GM18511 (cell line): Measurements from ENCODE around the gene GSTK1.
A peak's percentile ranks its signal among the peaks of the same experiment; 100 is the strongest.
"Not testable (repeated sequence)": the region's sequence is repeated elsewhere in the genome, so short reads cannot be mapped to it uniquely, and the experiment has no call there.

ENCODE experiments used
- ATAC-seq: cut with Tn5 transposase; IDR thresholded peaks from one replicate; pipeline ENCODE4 v1.9.1; 2021; ENCODE audit warnings: mild to moderate bottlenecking, moderate library complexity; ENCODE audit not compliant: unreplicated experiment

GSTK1 gene

DNA sequence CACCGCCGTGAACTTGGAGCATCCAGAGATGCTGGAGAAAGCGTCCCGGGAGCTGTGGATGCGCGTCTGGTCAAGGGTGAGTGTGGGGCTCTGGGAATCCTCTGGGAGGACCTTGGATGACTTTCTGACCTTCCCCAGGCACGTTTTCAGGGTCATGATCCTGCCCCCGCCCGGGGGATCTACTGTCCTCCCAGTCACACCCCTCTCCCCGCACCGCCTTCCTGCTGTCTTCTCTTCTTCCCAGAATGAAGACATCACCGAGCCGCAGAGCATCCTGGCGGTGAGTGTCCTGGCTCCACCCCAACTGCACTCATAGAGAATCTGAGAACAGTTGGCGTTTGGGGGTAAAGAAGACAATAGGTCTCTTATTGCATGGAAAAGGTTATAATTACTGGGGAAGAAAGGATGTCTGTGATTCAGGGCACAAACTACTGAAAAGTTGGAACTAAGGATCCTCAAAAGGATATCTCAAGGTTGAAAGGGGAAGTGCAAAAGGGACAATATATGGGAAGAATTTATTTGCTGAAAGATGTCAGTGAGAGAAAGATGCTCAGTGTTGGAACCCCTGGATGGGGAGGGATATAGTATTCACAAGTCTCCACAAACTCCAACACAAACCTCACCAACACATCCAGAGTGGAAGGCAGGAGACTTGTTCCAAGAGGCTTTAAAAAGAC is 1.9 kb downstream of the GSTK1 start:
- no peak for ATAC-seq

DNA sequence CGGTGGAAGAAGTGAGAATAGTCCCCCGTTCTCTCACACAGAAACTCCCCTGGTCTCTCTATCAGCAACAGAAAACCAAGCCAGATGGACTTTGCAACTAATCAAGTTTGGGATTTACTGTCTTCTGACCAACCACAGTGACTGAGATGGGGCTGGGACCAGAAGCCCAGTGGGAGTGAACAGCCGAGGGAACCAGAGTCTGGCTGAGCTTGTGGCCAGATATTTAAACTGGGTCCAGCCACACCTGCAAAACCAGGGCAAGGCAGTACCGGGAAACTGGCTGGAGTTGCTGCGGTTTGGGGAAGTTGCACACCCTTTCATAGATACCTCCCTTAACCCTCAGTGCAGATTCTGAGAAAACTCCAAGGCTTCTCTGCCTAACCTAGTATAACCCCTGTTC is 6.0 kb downstream of the GSTK1 start:
- no peak for ATAC-seq

DNA sequence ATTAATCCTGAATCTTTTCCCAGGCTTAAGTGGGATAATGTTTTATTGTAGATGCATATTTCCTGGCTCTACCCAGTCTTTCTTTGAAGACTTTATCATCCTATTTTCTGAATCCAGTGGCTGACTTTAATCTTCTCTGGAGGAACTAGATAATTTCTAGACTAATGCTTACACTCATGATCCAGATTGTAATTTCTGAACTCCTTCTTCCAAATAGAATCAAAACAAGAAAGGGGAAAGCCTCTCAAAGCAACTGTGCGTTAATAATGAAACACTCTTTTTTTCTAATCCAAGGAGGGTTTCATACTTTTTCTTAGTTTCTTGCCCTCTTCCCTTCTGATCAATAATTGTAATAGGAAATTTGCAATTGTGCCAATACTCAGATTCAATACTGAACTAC is 8.0 kb downstream of the GSTK1 start:
- no peak for ATAC-seq

DNA sequence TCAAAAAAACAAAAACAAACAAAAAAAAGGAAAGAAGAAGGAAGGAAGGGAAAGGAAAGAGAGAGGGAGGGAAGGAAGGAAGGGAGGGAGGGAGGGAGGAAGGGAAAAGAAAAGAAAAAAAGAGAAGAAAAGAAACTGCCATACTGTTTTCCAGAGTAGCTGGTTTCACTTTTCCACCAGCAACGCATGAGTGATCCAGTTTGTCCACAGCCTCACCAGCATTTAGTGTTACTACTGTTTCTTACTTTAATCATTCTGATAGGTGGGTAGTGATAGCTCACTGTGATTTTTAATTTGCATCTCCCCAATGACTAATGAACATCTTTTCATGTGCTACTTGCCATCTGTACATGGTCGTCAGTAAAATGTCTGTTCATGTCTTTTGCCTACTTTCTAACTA is 9.6 kb downstream of the GSTK1 start:
- ATAC-seq: no peak

DNA sequence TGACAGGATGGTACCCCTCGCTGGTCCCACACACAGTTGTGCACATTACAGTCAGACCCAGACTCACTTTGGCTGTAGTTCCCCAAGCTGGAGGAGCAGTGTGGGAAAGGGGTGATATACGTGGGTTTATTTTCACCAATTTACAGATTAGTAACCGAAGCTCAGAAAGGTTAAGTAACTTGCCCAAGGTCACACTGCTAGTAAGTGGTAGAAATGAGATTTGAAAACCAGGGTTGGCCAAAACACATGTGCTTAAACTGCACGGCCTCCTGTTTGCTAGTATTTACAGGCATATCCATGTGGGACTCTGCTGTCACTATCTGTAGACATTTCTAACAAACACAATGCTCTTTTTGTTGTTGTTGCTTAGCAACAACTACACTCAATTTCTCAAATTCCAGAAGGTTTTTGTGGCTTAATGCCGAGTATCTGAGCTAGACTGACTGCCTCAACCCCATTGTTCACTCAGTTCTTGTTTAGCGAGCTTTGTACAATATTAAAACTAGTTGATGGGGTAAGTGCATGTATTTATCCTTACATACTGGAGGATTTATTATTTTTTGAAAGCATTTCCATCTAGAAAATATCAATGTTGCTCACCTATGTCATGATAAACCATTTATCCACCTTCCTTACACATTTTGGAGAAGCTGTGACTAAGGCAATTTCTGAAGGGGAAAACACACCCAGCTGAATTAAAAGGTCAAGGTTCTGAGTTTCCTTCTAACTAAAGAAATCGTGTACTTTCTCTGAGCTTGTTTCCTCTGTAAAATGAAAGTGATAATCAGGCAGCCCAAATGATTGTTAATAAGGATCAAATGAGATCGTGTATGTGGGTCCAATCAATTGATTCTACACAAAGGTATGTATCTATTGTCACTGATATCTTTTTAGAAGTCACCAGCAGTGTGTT is 16.2 kb downstream of the GSTK1 start:
- peak; percentile 44 for ATAC-seq

DNA sequence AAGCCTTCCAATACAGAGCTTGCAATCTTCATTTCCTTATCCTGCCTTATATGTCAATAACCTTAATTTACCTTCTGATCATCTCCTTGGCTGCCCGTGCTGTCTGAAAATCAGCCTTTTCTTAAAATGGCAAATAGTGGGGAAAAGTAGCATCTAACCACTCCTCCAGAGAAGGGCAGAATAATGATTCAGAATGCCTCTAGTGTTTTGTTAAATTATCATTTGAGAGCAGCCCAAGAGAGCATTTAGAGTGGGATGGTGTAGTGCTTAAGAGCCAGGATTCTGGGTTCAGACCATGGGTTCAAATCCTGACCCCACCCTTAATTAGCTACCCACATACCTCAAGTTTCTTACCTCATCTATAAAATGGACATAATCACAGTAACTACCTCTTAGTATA is 16.9 kb downstream of the GSTK1 start:
- peak; percentile 21 for ATAC-seq

DNA sequence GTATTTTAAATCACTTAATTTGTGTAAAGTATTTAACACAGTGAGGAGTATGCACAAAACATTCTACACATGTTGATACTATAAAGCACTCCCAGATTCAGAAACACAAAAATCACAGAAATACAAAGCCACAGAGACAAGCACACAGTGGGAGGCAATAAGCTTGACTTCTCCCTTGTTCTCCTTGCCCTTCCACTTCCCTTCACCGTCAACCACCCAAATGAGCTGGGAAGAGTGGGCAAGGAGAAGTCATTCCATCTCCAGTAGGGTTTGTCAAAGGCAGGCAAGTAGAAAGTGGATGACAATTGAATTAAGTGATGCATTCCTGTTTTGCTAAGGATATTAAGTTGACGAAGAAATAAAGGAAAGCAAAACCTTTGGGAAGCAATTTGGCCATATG is 17.3 kb downstream of the GSTK1 start:
- no peak for ATAC-seq

DNA sequence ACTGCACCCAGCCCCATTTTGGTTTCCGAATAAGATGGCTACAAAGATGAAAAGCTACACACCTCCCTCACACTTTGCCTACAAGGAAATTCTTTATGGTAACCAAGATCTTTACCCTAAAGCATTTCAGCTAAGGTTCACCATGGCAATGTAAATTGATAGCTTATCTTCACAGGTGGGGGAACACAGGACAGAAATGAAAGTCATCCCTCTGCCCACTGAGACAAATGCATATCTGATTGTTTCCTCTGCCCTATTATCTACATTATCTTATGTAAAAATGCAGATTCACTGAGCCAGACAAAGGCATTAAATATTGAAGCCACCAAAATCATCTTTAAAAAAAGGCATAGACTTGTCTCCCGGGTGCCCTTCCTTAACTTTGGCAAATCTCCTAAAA is 18.3 kb downstream of the GSTK1 start:
- no peak for ATAC-seq

DNA sequence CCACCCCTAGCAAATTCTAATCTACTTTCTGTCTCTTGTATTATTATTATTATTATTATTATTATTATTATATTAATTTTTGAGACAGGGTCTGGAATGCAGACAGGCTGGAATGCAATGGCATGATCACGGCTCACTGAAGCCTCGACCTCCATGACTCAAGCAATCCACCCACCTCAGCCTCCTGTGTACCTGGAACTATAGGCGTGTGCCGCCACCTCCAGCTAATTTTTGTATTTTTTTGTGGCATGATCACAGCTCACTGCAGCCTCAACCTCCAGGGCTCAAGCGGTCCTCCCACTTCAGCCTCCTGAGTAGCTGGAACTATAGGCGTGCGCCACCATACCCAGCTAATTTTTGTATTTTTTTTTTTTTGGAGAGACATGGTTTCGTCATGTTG is 18.9 kb downstream of the GSTK1 start:
- no peak for ATAC-seq

DNA sequence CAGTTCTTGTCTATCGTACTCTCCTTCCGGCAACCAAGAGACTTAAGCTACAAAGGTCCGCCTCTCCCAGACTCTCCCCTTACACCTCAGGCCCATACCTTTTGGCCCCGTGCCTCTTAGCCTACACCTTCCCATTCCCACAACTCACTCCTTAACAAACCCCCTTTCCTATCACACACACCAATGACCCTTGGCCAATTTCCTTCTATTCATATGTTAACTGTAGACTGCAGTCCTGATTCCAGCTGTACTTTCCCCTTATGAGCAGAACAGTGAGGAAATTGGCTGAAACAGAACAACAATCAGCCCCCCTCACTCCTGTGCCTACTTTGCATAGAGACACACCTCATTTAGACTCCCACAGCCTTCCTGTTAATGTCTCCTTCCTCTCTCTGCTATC is 20.1 kb downstream of the GSTK1 start:
- no peak for ATAC-seq

DNA sequence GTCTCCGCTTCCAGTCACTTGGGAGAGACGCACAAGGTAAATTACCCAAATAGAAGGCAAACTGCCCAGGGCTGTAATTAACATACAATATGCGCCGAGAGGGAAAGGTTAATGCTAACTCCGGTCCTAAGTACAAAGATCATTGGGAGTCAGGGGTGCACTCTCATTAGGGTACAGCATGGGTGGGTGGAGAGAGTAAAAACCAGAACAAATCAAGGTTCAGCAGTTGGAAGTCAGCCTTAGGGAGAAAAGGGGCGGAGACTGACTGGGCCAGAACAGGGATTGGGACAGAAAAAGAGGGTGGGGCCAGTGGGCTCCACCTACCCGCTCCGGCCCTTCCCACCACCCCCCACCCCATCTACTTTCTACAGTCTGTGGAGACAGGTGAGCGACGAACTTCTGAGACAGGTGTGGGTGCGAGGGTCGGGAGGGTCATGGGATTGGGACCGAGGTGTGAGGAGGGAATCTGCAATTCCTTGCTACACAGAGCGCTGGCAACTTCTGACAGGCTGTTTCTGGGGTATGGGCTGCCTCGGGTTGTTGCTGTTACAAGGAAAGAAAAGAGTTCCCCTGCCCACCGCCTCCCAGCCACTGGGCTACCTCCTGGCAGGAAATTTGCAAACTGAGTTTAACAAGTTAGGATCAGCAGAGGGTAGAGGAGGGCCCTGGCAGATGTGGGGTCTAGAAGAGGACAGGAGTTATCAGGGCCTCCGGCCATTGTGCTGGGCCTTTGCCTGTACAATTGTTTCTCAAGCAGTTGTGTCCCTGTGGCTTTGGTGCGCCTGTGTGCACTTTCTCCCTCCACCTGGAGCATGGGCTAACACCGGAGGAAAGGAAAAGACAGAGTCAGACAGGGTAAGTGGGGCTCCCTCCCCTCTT is 21.6 kb downstream of the GSTK1 start, which contains the start of gene TMEM139:
Gene TMEM139 (plus strand): TSS at position 368 of the 879 bp plus-strand sequence. CDS start 1,000 bp downstream, outside the sequence.
- no peak for ATAC-seq

DNA sequence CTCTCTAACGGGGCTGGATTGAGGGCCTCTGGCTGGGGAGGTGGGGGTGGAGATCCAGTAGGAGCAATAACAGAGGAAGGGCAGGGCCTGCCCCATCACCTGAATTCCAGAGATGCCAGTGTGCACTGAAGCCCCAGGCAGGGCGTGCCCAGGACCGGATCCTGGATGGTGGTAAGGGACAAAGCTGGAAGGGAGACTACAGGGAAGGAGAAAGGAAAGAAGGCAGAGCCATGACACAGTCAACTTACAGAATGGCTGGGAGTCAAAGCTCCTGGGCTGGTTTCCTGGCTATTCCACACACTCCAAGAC is 22.2 kb downstream of the GSTK1 start:
- no peak for ATAC-seq

DNA sequence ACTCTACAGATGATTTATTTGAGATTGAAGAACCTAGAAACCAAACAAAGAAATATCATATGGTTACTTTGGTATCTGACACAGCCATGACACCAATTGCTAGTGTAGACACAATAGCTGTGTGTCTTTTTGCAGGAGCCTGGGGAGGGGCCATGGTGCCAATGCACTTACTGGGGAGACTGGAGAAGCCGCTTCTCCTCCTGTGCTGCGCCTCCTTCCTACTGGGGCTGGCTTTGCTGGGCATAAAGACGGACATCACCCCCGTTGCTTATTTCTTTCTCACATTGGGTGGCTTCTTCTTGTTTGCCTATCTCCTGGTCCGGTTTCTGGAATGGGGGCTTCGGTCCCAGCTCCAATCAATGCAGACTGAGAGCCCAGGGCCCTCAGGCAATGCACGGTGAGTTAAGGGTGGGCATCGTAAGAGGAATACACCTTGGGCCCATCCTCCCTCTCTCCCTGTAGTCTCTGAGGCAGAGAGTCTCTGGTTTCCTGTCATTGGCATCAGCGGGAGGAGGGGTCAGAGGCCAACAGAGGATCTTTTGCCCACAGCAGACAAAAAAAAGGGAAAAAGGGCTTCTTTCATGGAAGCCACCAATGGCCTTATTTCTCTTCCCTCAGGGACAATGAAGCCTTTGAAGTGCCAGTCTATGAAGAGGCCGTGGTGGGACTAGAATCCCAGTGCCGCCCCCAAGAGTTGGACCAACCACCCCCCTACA is 22.7 kb downstream of the GSTK1 start:
- no peak for ATAC-seq

DNA sequence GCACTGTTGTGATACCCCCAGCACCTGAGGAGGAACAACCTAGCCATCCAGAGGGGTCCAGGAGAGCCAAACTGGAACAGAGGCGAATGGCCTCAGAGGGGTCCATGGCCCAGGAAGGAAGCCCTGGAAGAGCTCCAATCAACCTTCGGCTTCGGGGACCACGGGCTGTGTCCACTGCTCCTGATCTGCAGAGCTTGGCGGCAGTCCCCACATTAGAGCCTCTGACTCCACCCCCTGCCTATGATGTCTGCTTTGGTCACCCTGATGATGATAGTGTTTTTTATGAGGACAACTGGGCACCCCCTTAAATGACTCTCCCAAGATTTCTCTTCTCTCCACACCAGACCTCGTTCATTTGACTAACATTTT is 23.3 kb downstream of the GSTK1 start:
- ATAC-seq: no peak

DNA sequence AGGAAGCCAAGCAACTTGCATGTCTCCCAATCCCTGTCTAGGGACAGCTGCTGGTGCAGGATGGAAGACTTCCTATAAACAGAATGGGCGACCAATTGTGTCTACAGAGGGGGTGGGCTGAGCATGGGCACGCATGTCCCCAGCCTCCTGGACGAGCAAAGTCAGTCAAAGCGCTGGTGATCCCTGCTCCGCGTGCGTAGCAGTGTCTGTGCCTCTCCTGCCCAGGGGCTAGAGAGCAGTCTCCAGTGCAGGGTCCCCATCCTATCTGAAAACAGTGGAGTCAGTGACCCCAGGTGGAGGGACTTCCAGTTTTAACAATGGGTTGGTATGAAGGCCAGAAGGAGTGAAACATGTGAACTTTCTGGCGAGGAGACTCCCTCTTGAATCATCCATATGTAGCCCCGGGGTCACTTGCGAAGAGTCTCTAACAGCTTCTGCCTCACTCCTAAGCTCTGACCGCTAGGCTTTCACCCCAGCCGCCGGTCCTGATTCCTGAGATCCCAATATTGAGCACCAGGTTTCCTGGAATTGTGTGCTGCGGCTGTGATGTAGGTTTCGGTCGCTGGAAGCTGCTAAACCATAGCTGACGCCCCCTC is 24.2 kb downstream of the GSTK1 start:
- ATAC-seq: no peak

DNA sequence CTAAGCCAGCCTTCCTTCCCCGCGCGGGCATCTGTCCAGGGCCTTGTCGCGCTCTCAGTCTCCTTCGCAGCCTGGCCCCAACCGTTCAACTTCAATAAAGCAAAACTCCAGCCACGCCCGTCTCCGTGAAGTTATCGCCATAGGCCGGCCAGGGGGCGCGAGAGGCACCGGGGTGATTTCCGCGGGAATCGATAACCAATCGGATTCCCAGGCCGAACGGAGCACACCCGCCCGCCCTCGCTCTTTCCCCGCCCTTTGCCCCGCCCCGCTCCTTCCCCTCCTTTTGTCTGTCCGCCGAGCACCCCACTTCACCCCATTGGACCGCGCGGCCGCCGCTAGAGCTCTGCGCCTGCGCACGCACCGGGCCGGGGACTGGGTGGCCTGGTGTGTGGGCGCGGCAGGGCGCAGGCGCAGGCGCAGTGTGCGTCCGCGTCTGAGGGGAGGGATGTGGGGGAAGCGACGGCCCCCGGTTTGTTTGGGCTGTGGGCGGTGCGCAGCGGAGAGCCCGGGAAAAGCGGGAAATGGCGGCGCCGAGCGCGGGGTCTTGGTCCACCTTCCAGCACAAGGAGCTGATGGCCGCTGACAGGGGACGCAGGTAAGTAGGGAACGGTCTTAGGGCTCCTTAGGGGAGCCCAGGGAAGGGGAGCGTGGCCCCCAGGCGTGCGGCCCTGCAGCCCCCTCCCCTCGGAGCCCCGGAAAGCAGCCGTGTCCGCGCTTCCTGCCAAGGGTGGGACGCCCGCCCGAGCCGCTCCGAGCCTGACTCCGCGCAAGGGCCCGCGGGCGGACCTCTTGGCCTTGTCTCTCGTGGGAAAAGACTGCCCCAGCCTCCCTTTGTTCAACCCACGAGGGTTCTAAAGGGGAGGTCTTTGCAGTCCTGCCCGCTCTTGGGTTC is 24.9 kb downstream of the GSTK1 start, which contains the start of gene CASP2:
Gene CASP2 (plus strand): TSS at position 417 of the 892 bp plus-strand sequence. CDS start 105 bp downstream, at position 522.
- peak; percentile 89 for ATAC-seq

DNA sequence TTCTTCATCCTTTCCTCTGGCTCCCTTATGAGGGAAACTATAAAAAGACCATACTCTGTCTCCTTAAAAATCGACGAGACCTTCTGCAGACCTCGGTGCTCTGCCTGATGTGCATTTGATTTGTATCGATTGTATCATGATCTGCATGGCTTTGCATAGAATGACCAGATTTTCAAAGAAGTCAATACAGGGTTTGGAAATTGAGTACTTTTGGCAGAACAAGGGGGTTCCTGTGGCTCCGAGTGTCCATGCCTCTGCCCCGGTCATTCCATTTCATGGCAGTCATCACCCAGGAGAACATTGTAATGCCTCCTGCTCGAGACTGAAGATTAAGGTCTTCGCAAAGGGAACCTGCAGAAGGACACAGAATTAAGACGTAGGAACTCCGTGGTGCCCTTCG is 25.6 kb downstream of the GSTK1 start:
- ATAC-seq: peak; percentile 3

DNA sequence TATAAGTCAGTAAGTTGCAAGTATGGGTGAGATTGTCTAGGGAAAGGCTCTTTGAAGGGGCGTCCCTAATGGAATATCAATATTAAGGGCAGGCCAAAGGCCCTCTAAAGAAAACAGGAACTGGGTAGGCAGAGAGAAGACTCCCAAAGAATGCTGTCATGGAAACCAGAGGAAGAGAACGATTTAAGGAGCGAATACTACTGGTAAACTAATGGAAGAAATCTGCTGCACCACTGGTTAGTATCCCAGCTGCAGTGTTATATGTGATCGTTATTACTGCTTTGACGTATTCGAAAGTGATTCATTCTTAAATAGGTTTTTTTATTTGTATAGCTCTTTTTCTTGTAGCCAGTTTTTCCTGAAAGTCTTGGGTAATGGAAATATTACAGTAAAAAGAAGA is 26.2 kb downstream of the GSTK1 start:
- no peak for ATAC-seq

DNA sequence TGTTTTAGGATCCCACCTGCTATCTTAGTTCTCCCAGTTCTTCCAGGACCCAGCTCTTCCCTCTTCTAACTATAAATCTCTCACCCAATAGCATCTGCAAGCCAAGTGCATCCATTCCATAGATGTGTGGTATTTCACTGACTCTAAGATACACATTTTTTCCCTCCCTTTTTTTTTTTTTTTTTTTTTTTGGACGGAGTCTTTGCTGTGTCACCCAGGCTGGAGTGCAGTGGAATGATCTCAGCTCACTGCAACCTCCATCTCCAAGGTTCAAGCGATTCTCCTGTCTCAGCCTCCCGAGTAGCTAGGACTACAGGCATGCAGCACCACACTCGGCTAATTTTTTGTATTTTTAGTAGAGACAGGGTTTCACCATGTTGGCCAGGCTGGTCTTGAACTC is 26.6 kb downstream of the GSTK1 start:
- ATAC-seq: not testable (repeated sequence)
